Fibroblast of skin of left biceps (primary cell): ENCODE results near the gene HBM.
"Not testable (repeated sequence)": the region's sequence is repeated elsewhere in the genome, so short reads cannot be mapped to it uniquely, and the experiment has no call there.

ENCODE experiments used
- DNase-seq, 2 experiments: peaks; one replicate each; pipeline ENCODE4 v3.0.0-alpha.2; 2013; ENCODE audit warnings: low read depth in 2 of 2

The HBM gene

GRCh38 chr16:146646-147045 lies 19.1 kb upstream of the HBM start:
- no peak for DNase-seq

- no peak for DNase-seq
Observed at GRCh38 chr16:149024-149660, 16.6 kb upstream of the HBM start.

GRCh38 chr16:152141-153128 lies 13.3 kb upstream of the HBM start, which contains the start of gene HBZ:
Gene HBZ (plus strand): TSS chr16:152644. CDS start chr16:152910, 266 bp downstream.
- no peak for DNase-seq

GRCh38 chr16:153129-153521 lies 12.7 kb upstream of the HBM start:
- not testable (repeated sequence) for DNase-seq

- not testable (repeated sequence) for DNase-seq
Observed at GRCh38 chr16:153550-154216, 12.1 kb upstream of the HBM start.

GRCh38 chr16:154217-155030 lies 11.4 kb upstream of the HBM start:
- no peak for DNase-seq

- DNase-seq: no peak
Observed at GRCh38 chr16:155031-155398, 10.8 kb upstream of the HBM start.

GRCh38 chr16:159136-159849 lies 6.5 kb upstream of the HBM start:
- DNase-seq: no peak

GRCh38 chr16:160242-160641 lies 5.5 kb upstream of the HBM start:
- not testable (repeated sequence) for DNase-seq

- DNase-seq: no peak
Observed at GRCh38 chr16:160691-161190, 5.0 kb upstream of the HBM start.

GRCh38 chr16:162271-162991 lies 3.3 kb upstream of the HBM start:
- no peak for DNase-seq

GRCh38 chr16:163139-163538 lies 2.6 kb upstream of the HBM start:
- not testable (repeated sequence) for DNase-seq

- DNase-seq: not testable (repeated sequence)
Observed at GRCh38 chr16:163696-164095, 2.1 kb upstream of the HBM start.

GRCh38 chr16:164134-164823 lies 1.5 kb upstream of the HBM start:
- not testable (repeated sequence) for DNase-seq

GRCh38 chr16:164827-165538 lies 795 bp upstream of the HBM start:
- DNase-seq: no peak

GRCh38 chr16:166375-167121 lies 770 bp downstream of the HBM start:
- no peak for DNase-seq

- no peak for DNase-seq
Observed at GRCh38 chr16:167122-167690, 1.4 kb downstream of the HBM start.

- DNase-seq: no peak
Observed at GRCh38 chr16:168424-168823, 2.6 kb downstream of the HBM start.
